ENCODE measurements around the gene AKAP13. TPM values are rescaled to one million over a fixed set of nuclear protein-coding genes. Genes with fewer than 3 reads are reported as not detected.

Gene AKAP13
- polyA plus RNA-seq, 1 of the 3 experiments (the other 2 are of a cell fraction): 8.4 TPM

DNA sequence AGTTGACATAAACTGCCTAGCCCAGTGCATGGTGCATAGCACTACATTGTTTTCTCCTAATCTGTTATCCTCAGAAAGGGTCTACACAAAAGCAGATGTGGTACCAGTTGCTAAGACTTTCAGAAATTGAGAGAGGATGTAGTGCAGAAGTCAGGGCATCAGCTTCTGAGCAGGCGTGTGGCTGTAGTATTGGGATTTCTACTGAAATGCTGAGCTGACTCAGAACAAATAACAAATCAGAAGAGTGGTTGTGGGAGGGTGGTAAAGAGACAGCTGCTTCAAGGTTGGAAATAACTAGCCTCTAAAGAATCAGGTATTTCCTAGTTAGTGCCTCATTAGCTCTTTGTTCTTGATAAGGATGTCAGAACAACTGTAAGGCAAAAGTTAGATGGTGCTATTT lies 161.3 kb downstream of the AKAP13 start:
- Histone ChIP-seq H3K4me2 (no peak overlapping the region), H3K27ac (ENCODE audit: low read depth in 2 of 2, low read length in 1 of 2) (no peak overlapping the region; a peak in 1 of 4 replicates), H3K4me1 (ENCODE audit: control insufficient read depth in 1 of 2, insufficient read depth in 2 of 2, low read depth in 1 of 2, low read length in 1 of 2) (peaks cover 0 to 2% of the 10 kb centered on the region in 2 experiments; a peak in 1 of 4 replicates), H2AFZ (ENCODE audit: low read depth) (no peak overlapping the region), H3K27me3 (ENCODE audit: insufficient read depth) (no peaks in the 10 kb centered on the region), H3K9me2 (no peaks in the 10 kb centered on the region), H3K9me3 (no peaks in the 10 kb centered on the region), H3K4me3 (ENCODE audit: low read depth in 2 of 2, low read length in 1 of 2) (no peak overlapping the region), H3K79me2 (ENCODE audit: insufficient read depth) (peaks cover 6% of the 10 kb centered on the region; the same call in 1 of the 2 replicates), H3K36me3 (replicated peaks in 1 of 2; ENCODE audit: control insufficient read depth in 1 of 2, insufficient read depth in 2 of 2, low read length in 1 of 2) (peaks cover 0 to 16% of the 10 kb centered on the region in 2 experiments), H3F3A (replicated peaks; ENCODE audit: insufficient read depth) (no peaks in the 10 kb centered on the region), H3K9ac (no peak overlapping the region), H4K20me1 (ENCODE audit: insufficient read depth) (peaks cover 8% of the 10 kb centered on the region; the same call in 1 of the 2 replicates)
- no peak for TF ChIP-seq FOXM1 (IDR thresholded peaks at IDR 0.05; ENCODE audit: low read depth)
- TF ChIP-seq, protein P1, sequence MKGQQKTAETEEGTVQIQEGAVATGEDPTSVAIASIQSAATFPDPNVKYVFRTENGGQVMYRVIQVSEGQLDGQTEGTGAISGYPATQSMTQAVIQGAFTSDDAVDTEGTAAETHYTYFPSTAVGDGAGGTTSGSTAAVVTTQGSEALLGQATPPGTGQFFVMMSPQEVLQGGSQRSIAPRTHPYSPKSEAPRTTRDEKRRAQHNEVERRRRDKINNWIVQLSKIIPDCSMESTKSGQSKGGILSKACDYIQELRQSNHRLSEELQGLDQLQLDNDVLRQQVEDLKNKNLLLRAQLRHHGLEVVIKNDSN (IDR thresholded peaks at IDR 0.05; ENCODE audit: borderline replicate concordance, low read depth): no peak
- no peak for TF ChIP-seq FOXJ3 (CRISPR knock-in tag; IDR thresholded peaks at IDR 0.05)
- no peak for TF ChIP-seq GABPA (IDR thresholded peaks at IDR 0.05; ENCODE audit: low read depth)
- TF ChIP-seq, protein P2, sequence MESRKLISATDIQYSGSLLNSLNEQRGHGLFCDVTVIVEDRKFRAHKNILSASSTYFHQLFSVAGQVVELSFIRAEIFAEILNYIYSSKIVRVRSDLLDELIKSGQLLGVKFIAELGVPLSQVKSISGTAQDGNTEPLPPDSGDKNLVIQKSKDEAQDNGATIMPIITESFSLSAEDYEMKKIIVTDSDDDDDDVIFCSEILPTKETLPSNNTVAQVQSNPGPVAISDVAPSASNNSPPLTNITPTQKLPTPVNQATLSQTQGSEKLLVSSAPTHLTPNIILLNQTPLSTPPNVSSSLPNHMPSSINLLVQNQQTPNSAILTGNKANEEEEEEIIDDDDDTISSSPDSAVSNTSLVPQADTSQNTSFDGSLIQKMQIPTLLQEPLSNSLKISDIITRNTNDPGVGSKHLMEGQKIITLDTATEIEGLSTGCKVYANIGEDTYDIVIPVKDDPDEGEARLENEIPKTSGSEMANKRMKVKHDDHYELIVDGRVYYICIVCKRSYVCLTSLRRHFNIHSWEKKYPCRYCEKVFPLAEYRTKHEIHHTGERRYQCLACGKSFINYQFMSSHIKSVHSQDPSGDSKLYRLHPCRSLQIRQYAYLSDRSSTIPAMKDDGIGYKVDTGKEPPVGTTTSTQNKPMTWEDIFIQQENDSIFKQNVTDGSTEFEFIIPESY (IDR thresholded peaks at IDR 0.05; ENCODE audit: borderline replicate concordance, low read depth): no peak
- TF ChIP-seq ELF1 (IDR thresholded peaks at IDR 0.05): no peak
- TF ChIP-seq GATA2 (CRISPR knock-in tag; IDR thresholded peaks at IDR 0.05): no peak
- DNase-seq: no peak
- WGBS (ENCODE audit: low lambda C conversion rate): 89% methylated on average over 1 of the region's 1 CpG
- ChIA-PET POLR2A (no interaction called here), CTCF (interaction anchor here (1.0 to 1.5 kb wide), 3 partner anchors 8 to 26 kb away, joined by 4 to 5 read pairs (median 4); no protein-coding TSS in a partner anchor)

GRCh38 chr15:85542488-85542887 lies 162.1 kb downstream of the AKAP13 start:
- H3K79me2 ChIP-seq (ENCODE audit: insufficient read depth): peaks cover 6% of the 10 kb centered on the region; the same call in 1 of the 2 replicates
- 97% methylated on average over 3 of the region's 3 CpGs for WGBS (ENCODE audit: low lambda C conversion rate)
- H3K4me2 ChIP-seq: no peak overlapping the region
- DNase-seq: no peak
- no peaks in the 10 kb centered on the region for H3F3A ChIP-seq (replicated peaks; ENCODE audit: insufficient read depth)
- no peak overlapping the region for H3K27ac ChIP-seq (ENCODE audit: low read depth in 2 of 2, low read length in 1 of 2)
- no peaks in the 10 kb centered on the region for H3K27me3 ChIP-seq (ENCODE audit: insufficient read depth)
- no peaks in the 10 kb centered on the region for H3K9me2 ChIP-seq
- no peak overlapping the region for H3K9ac ChIP-seq
- H3K4me1 ChIP-seq (ENCODE audit: control insufficient read depth in 1 of 2, insufficient read depth in 2 of 2, low read depth in 1 of 2, low read length in 1 of 2): peaks cover 0 to 2% of the 10 kb centered on the region in 2 experiments; a peak in 1 of 4 replicates
- H3K4me3 ChIP-seq (ENCODE audit: low read depth in 2 of 2, low read length in 1 of 2): no peak overlapping the region
- no peak overlapping the region for H2AFZ ChIP-seq (ENCODE audit: low read depth)
- peaks cover 6% of the 10 kb centered on the region; the same call in 1 of the 2 replicates for H4K20me1 ChIP-seq (ENCODE audit: insufficient read depth)
- H3K9me3 ChIP-seq: no peaks in the 10 kb centered on the region
- CTCF ChIA-PET: interaction anchor here (1.1 to 1.5 kb wide), 2 partner anchors 9 to 15 kb away, joined by 3 to 4 read pairs; no protein-coding TSS in a partner anchor
- POLR2A ChIA-PET: no interaction called here
- H3K36me3 ChIP-seq (replicated peaks in 1 of 2; ENCODE audit: control insufficient read depth in 1 of 2, insufficient read depth in 2 of 2, low read length in 1 of 2): peaks cover 0 to 16% of the 10 kb centered on the region in 2 experiments
- TF ChIP-seq TCF12 (IDR thresholded peaks at IDR 0.05): no peak
- no peak for TF ChIP-seq CHD2 (IDR thresholded peaks at IDR 0.05; ENCODE audit: low read length, partially characterized antibody)
- no peak for TF ChIP-seq MAX (IDR thresholded peaks at IDR 0.05; ENCODE audit: low read depth)
- TF ChIP-seq ELF1 (IDR thresholded peaks at IDR 0.05): no peak
- TF ChIP-seq, protein P3, sequence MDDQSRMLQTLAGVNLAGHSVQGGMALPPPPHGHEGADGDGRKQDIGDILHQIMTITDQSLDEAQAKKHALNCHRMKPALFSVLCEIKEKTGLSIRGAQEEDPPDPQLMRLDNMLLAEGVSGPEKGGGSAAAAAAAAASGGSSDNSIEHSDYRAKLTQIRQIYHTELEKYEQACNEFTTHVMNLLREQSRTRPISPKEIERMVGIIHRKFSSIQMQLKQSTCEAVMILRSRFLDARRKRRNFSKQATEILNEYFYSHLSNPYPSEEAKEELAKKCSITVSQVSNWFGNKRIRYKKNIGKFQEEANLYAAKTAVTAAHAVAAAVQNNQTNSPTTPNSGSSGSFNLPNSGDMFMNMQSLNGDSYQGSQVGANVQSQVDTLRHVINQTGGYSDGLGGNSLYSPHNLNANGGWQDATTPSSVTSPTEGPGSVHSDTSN (IDR thresholded peaks at IDR 0.05): no peak
- no peak for TF ChIP-seq NRF1 (IDR thresholded peaks at IDR 0.05; ENCODE audit: low read depth, low read length)
- no peak for TF ChIP-seq GATA2 (CRISPR knock-in tag; IDR thresholded peaks at IDR 0.05)
- no peak for TF ChIP-seq SIN3A (IDR thresholded peaks at IDR 0.05; ENCODE audit: borderline replicate concordance, low read depth, low read length)
- TF ChIP-seq GABPA (IDR thresholded peaks at IDR 0.05; ENCODE audit: low read depth): no peak
- no peak for TF ChIP-seq RCOR1 (IDR thresholded peaks at IDR 0.05; ENCODE audit: low read length)
- no peak for TF ChIP-seq RXRA (IDR thresholded peaks at IDR 0.05; ENCODE audit: borderline replicate concordance, low read depth)
- no peak for TF ChIP-seq EZH2phosphoT487 (IDR thresholded peaks at IDR 0.05; ENCODE audit: borderline replicate concordance, low read depth)
- no peak for TF ChIP-seq FOSL2 (IDR thresholded peaks at IDR 0.05; ENCODE audit: borderline replicate concordance, low read depth)
- TF ChIP-seq, protein P4, sequence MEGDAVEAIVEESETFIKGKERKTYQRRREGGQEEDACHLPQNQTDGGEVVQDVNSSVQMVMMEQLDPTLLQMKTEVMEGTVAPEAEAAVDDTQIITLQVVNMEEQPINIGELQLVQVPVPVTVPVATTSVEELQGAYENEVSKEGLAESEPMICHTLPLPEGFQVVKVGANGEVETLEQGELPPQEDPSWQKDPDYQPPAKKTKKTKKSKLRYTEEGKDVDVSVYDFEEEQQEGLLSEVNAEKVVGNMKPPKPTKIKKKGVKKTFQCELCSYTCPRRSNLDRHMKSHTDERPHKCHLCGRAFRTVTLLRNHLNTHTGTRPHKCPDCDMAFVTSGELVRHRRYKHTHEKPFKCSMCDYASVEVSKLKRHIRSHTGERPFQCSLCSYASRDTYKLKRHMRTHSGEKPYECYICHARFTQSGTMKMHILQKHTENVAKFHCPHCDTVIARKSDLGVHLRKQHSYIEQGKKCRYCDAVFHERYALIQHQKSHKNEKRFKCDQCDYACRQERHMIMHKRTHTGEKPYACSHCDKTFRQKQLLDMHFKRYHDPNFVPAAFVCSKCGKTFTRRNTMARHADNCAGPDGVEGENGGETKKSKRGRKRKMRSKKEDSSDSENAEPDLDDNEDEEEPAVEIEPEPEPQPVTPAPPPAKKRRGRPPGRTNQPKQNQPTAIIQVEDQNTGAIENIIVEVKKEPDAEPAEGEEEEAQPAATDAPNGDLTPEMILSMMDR (IDR thresholded peaks at IDR 0.05): no peak
- no peak for TF ChIP-seq TAF1 (IDR thresholded peaks at IDR 0.05; ENCODE audit: borderline replicate concordance, low read depth, low read length)
- TF ChIP-seq MXI1 (IDR thresholded peaks at IDR 0.05; ENCODE audit: low read depth, low read length): no peak
- no peak for TF ChIP-seq TEAD4 (IDR thresholded peaks at IDR 0.05; ENCODE audit: borderline replicate concordance, insufficient read depth)
- TF ChIP-seq JUND (IDR thresholded peaks at IDR 0.05): no peak

Data from SK-N-SH (cell line).